Rectal smooth muscle tissue (tissue), 1 donor: ENCODE measurements around the gene CADM3.

Experiments used
- H3K27ac ChIP-seq: one replicate; pipeline ENCODE4 v1.7.0; 2013; ENCODE audit warnings: low read depth, low read length, inconsistent platforms
- H3K27me3 ChIP-seq: one replicate; pipeline ENCODE4 v1.7.0; 2013; ENCODE audit warnings: low read length; ENCODE audit not compliant: control insufficient read depth, insufficient read depth
- H3K36me3 ChIP-seq: one replicate; pipeline ENCODE4 v1.7.0; 2013; ENCODE audit warnings: low read length; ENCODE audit not compliant: control insufficient read depth, insufficient read depth
- H3K4me1 ChIP-seq: one replicate; pipeline ENCODE4 v1.7.0; 2013; ENCODE audit warnings: low read length; ENCODE audit not compliant: control insufficient read depth, insufficient read depth
- H3K4me3 ChIP-seq: one replicate; pipeline ENCODE4 v1.7.0; 2013; ENCODE audit warnings: low read length
- H3K9ac ChIP-seq: one replicate; pipeline ENCODE4 v1.7.0; 2013; ENCODE audit warnings: low read length

CADM3 gene

DNA sequence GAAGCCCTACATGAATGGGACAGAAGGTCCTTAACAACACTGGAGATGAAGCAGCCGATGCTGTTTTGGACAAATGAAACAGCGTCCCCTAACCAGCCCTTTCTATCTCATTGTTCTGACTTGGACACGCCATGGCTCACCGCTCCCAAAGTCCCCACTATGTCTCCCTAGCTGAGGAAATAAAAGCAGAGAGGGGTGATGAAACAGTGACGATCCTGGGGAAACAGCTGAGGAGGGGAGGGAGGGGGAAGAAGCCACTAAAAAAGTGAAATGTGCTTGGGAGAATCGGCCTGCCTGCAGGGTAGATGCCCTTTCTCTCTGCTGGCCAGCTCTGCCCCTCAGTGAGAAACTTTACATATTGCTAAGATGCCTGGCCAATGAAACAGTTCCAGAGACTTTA, 32.2 kb downstream of the CADM3 start:
- peaks cover 5% of the 10 kb centered on the region for H3K27me3 ChIP-seq
- no peak overlapping the region for H3K4me3 ChIP-seq
- H3K9ac ChIP-seq: no peak overlapping the region
- no peak overlapping the region for H3K27ac ChIP-seq
- H3K36me3 ChIP-seq: no peaks in the 10 kb centered on the region
- no peaks in the 10 kb centered on the region for H3K4me1 ChIP-seq

DNA sequence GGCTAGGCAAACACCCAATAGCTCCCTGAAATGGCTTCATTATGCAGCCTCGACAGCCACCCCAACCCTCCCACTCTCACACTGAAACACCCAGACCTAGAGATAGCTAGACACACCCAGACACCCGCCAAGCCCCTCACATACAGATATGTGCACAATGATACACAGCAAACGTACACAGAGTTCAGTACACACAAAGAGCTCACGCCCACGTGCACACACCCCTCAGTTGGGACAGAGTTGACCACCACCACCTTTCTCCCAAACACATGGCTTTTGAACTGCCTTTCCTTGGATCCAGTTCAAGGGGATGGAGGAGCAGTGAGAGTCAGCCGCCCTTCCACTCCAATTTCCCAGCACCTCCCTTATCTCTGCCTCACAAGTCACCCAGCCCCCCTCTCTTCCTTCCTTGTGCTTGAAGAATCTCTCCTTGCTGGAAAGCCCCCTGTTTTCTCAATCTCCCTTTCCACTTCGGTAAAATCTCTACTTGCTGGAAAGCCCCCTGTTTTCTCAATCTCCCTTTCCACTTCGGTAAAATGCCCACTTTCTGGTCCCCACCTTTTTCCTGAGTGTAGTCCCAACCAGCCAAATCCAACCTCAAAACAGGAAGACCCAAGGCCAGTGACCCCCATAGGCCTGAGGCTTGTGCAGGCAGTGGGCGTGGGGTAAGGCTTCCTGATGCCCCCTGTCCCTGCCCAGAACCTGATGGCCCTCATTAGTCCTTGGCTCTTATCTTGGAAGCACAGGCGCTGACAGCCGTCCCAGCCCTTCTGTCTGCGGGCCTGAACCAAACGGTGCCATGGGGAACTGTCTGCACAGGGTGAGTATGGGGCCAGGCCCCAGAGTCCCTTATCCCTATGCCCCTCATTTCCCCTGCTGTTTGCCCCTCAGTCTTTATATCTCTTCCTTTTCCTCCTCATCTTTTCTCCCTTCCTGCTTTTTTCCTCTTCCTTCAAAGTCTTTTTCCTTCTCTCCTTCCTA, 33.0 kb downstream of the CADM3 start, which contains the start of gene ACKR1:
Gene ACKR1, plus strand, starts transcription at position 715 of the 981 bp plus-strand sequence. Its CDS starts 85 bp downstream, at position 800.
- no peak within 1 kb of the TSS for H3K27ac ChIP-seq
- H3K27me3 ChIP-seq: peaks cover 5% of the 10 kb centered on the region
- H3K4me3 ChIP-seq: peak within 1 kb of the TSS; percentile 41
- no peaks in the 10 kb centered on the region for H3K36me3 ChIP-seq
- no peak within 1 kb of the TSS for H3K9ac ChIP-seq
- H3K4me1 ChIP-seq: no peaks in the 10 kb centered on the region

DNA sequence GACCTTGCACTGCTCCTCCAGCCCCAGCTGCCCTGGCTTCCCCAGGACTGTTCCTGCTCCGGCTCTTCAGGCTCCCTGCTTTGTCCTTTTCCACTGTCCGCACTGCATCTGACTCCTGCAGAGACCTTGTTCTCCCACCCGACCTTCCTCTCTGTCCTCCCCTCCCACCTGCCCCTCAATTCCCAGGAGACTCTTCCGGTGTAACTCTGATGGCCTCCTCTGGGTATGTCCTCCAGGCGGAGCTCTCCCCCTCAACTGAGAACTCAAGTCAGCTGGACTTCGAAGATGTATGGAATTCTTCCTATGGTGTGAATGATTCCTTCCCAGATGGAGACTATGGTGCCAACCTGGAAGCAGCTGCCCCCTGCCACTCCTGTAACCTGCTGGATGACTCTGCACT, 33.8 kb downstream of the CADM3 start:
- Histone ChIP-seq H3K4me3 (peak overlapping the region; percentile 41), H3K36me3 (no peaks in the 10 kb centered on the region), H3K9ac (no peak overlapping the region), H3K27me3 (peaks cover 5% of the 10 kb centered on the region), H3K4me1 (no peaks in the 10 kb centered on the region), H3K27ac (no peak overlapping the region)

DNA sequence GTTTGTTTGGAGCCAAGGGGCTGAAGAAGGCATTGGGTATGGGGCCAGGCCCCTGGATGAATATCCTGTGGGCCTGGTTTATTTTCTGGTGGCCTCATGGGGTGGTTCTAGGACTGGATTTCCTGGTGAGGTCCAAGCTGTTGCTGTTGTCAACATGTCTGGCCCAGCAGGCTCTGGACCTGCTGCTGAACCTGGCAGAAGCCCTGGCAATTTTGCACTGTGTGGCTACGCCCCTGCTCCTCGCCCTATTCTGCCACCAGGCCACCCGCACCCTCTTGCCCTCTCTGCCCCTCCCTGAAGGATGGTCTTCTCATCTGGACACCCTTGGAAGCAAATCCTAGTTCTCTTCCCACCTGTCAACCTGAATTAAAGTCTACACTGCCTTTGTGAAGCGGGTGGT, 34.7 kb downstream of the CADM3 start:
- H3K4me1 ChIP-seq: no peaks in the 10 kb centered on the region
- H3K27me3 ChIP-seq: peaks cover 5% of the 10 kb centered on the region
- H3K36me3 ChIP-seq: no peaks in the 10 kb centered on the region
- H3K4me3 ChIP-seq: no peak overlapping the region
- H3K27ac ChIP-seq: no peak overlapping the region
- no peak overlapping the region for H3K9ac ChIP-seq

DNA sequence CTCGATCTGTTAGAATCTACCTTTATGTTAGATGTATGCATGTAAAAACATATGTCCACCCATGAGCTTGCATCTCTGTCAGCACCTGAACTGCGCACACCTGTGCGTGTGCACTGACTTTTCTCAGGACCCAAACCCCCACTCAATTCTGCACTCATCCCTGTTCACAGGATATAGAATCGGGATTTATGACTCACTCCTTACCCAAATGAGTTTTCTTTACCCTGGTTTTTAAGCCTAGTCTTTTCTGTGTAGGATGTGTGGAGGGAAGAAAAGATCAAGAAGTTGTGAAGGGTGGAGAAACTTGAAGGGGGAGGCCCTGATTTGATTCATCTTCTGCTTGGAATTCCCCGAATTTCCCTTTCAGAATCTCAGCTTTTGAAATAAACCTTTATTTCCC, 35.7 kb downstream of the CADM3 start:
- Histone ChIP-seq H3K4me3 (no peak overlapping the region), H3K4me1 (no peaks in the 10 kb centered on the region), H3K9ac (no peak overlapping the region), H3K27ac (no peak overlapping the region), H3K27me3 (peaks cover 5% of the 10 kb centered on the region), H3K36me3 (no peaks in the 10 kb centered on the region)

DNA sequence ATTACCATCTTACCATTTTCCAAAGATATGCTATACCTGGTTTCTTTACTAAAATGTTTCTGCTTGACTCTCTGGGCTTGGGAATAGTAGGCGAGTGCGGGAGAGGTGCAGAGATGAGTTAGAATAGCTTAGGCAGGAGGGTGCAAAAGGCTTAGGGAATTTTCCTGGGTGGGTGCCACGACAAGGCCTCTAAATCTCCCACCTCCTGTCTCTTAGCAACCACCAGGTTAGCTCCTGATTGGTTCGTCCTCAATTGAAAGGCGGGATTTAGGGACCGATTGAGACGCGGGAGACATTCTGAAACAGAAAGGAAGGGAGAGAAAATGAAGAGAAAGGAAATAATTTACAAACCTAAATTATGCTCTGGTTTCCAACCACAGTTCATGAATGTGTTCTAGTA, 36.4 kb downstream of the CADM3 start:
- H3K27ac ChIP-seq: no peak overlapping the region

DNA sequence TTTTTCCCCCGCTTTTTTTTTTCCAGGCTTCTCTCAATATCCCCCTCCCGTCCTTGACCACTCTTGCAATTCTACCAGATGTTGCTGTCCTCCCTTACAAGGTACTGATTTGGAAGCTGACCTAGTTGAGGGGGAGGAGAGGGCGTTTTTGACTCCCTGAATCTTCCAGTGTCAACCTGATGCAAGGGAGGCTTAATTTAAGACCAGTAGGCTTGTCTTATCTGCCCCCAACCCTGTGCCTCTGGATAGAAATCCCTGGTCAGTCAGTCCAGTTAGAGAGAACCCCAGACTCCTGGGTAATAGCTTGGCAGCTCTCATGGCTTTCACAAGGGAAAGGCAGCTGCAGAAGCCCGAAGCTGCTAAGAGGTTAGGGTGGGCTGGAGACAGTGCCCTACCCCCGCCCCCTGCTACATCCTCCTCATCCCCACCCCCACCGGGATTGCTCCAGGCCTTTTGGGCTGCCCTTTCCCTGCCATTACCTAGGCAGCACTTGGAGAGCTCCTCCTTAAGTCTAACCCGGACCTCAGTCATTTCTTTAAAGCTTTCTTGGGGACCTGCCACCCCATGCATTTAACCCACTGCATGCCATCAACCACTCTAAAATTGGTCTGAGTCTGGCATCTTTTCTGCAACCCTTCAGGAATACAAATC, 36.9 kb downstream of the CADM3 start:
- Histone ChIP-seq H3K36me3 (no peaks in the 10 kb centered on the region), H3K27me3 (peaks cover 5% of the 10 kb centered on the region), H3K4me1 (no peaks in the 10 kb centered on the region), H3K27ac (no peak overlapping the region), H3K9ac (no peak overlapping the region), H3K4me3 (no peak overlapping the region)

More for the DNA sequence above, 36.4 kb downstream of the CADM3 start:
- Histone ChIP-seq H3K4me1 (no peaks in the 10 kb centered on the region), H3K27me3 (peaks cover 5% of the 10 kb centered on the region), H3K4me3 (no peak overlapping the region), H3K36me3 (no peaks in the 10 kb centered on the region), H3K9ac (no peak overlapping the region)

DNA sequence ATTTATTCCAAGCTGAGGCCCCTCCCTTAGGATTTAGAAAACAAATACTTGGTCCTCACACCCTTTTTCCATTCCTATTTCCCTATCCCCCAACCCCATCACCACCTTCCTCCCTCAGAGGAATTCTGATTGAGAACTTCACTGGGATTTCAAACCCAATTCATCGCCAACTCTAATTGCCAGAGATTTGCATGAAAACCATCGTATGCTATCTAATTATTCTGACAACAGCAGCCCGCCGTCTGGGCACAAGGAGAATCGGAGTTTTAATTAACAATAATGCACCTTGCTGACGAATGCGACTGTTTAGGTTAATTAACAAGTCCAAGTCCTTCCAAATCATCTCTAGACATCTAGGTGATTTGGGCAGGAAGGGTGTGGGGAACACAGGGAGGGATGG, 37.6 kb downstream of the CADM3 start:
- no peak overlapping the region for H3K9ac ChIP-seq
- H3K27me3 ChIP-seq: peaks cover 5% of the 10 kb centered on the region
- no peak overlapping the region for H3K27ac ChIP-seq
- H3K4me1 ChIP-seq: no peaks in the 10 kb centered on the region
- no peaks in the 10 kb centered on the region for H3K36me3 ChIP-seq
- H3K4me3 ChIP-seq: no peak overlapping the region

DNA sequence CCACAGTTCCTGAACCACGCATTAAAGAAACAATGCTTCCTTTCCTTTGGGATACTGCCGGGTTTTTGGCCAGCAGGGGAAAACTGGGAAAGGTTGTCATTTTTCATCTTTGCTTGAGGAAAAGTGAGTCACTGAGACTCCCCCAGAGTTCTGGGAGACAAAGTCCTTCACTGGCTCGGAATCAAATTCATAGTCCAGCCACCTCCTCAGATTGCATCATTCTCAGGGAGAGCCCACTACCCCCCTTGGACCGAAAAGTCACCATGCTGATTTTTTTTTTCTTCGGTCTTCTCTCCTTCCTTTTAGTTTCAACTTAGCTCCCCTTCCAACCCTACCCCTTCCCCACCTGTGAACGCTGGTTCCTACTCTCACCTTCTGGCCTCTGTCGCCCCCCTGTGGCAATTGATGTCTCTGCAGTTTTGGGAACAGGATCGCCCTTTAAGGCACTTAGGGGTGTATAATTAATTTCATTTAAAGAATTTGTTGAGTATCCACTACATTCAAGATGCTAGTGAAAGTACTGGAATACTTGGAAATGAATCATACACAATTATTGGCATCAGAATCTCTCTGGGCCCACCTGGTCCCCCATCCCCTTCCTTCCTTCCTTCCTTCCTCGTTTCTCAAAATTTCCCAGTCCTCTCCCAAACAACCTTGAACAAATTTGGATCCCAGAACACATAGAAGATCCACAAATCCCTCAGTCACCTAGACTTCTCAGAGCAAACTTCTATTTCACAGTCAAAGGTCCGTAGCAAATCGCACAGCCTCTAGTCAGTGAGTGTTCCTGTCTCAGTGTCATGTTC, 40.1 kb downstream of the CADM3 start:
- H3K27me3 ChIP-seq: no peaks in the 10 kb centered on the region

DNA sequence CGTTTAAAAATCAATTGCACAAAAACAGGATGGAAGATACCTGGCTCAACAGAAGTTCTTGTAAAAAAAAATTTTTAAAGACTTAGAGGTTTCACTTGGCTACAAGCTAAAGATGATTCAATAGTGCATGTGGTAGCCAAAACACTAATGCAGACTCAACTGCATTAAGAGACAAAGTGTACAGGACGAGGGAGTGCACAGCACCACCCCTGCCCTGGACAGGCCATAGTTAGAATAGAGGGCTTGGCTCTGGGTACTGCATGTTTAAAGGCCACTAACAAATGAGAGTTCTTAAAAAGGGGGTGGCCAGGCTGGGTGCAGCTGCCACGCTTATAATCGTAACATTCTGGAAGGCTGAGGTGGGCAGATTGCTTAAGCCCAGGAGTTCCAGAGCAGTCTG, 41.2 kb downstream of the CADM3 start:
- no peaks in the 10 kb centered on the region for H3K4me1 ChIP-seq
- H3K27ac ChIP-seq: no peak overlapping the region
- H3K27me3 ChIP-seq: no peaks in the 10 kb centered on the region
- H3K4me3 ChIP-seq: no peak overlapping the region
- H3K36me3 ChIP-seq: no peaks in the 10 kb centered on the region
- H3K9ac ChIP-seq: no peak overlapping the region

More for the DNA sequence above, 40.1 kb downstream of the CADM3 start:
- Histone ChIP-seq H3K27ac (no peak overlapping the region), H3K36me3 (no peaks in the 10 kb centered on the region), H3K4me3 (no peak overlapping the region), H3K4me1 (no peaks in the 10 kb centered on the region), H3K9ac (no peak overlapping the region)

DNA sequence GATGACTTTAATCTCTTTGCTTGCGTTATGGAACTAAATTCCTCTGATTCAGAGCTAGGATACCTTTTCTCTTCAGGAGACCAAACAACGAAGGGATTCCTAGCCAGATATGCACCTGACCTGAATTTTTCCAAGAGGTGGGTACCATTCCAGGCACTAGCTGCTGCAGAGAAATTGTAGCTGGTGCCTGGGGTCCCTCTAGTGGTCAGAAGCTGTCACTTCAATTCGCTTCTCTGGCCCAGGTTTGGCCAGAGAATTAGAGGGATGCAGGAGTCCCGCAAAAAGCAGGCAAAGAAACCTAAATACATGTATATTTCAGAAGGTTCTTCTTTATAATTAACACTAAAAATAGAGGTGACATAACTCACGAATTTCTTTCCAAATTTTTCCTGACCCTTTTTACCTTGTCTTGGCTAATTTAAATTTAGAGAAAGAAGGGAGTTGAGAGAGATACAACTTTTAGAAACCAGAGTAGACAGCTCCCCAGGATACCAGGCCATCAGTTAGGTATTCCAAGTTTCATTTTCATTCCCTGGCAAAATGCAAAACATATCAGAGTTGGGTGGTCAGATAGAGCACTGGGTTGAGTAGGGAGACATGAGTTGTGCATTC, 42.8 kb downstream of the CADM3 start:
- Histone ChIP-seq H3K27me3 (no peaks in the 10 kb centered on the region), H3K9ac (no peak overlapping the region), H3K27ac (no peak overlapping the region), H3K36me3 (no peaks in the 10 kb centered on the region), H3K4me1 (no peaks in the 10 kb centered on the region), H3K4me3 (no peak overlapping the region)
